Embryonic facial prominence (tissue), 1 donor: ENCODE measurements around the gene FNDC8.
"Not testable (repeated sequence)": the region's sequence is repeated elsewhere in the genome, so short reads cannot be mapped to it uniquely, and the experiment has no call there.

Experiments used
- DNase-seq: peaks from one replicate; pipeline ENCODE4 v3.0.0-alpha.2; 2016; ENCODE audit errors: extremely low spot score

The FNDC8 gene

DNA sequence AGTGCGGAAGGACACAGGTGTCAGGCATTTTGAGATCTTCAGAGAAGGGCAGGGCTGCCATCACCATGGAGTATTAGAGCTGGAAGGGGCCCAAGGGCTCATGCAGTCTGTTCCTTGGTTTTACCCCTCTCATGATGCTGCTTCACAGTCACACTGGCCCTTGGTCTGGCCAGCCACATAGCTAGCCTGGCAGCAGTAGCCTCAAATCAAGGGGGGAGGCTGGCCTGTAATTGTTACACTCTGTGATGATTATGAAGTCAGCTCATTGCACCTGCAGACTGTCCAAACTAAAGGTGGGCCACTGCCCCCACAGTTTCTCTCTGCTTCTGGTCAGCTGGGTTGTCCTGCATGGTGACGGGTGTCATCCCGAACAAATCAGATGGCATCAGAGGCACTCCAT is at the start of gene FNDC8:
TSS of gene FNDC8 (plus strand) at position 301 of the 400 bp plus-strand sequence. CDS start at position 380, 79 bp downstream.
- no peak for DNase-seq

DNA sequence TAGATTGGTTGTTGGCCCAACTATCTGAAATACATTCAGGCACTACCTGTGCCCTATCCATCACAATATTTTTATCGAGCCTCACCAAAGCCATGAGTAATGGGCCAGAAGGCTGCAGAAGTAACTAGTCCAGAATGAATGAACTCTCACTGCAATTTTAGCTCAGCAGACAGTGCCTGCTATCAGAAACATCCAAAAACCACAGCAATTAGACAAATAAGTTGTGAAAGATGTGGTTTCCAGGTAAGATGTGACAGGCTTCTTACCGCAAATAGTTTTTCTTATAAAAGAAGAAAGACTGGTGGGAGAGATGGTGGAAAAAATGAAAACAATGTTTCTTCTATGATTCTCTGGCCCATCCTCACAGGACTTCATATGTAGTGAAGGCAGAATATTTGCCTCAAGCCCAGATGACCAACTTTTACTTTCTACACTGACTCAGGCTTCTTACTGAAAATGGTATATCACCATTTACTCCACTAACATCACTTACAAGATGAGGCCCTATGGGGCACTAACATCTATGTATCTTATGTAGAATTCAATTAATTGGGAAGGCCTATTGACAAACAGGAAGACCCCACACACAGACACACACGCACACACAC is 48.1 kb upstream of the FNDC8 start:
- no peak for DNase-seq

DNA sequence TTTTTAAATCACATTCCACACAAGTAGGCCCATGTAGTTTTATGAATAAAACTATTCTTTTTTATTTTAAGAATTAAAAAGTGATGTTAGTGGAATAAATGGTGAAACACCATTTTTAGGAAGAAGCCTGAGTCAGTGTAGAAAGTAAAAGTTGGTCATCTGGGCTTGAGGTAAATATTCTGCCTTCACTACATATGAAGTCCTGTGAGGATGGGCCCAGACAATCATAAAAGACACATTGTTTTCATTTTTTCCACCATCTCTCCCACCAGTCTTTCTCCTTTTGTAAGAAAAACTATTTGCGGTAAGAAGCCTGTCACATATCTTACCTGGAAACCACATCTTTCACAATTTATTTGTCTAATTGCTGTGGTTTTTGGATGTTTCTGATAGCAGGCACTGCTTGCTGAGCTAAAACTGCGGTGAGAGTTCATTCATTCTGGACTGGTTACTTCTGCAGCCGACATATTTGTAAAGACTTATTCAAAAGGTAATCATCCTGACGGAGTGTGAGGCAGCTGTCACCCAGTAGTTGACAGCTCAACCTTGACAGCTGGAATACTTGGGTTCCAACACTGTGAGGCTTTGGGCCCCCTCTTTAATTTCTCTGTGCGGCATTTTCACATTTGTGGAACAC is 47.3 kb upstream of the FNDC8 start:
- DNase-seq = no peak

DNA sequence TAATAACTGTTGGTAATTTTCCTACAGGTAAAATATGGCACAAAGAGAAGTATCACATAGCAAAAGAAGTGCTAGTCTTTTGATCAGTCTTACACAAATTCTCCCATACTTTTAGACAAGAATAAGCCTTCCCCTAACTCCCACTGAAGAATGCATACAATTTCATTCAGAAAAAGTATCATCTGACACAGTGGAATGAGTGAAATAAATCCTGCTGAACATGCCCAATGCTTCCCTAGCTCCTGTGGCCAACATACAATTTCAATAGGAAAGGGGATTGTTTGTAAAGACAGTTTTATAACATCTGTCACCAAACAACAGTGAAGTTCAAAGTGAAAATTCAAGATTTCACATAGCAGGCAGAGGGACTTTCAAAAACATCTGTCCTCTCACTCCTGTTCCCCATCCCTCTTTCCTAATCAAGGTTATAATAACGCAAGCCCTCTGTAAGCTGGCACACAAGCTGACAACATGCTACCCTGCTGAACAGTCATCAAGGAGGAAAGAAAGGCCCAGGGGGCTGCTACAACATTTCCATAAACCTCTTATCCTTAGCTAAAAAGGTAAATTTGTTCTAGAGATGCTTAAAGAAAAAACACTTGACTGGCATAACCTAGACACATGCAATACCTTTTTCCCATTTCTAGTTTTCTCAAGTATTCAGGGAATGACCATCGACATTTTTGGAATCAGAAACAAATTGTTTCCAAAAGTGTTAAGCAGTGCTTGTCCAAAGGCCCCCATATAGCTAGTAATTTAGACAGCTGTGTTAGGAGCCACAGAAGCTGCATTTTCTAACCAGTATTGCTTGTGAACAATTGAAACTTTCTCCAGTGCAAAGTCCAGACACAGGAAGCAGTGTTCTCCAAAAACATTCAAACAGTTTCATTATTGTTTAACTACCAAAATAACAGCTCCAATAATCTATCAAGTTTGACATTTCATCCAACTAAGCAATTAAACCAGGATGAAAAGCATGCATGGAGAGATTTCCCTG is 46.4 kb upstream of the FNDC8 start:
- DNase-seq = no peak

GRCh38 chr17:35076874-35077273 is 44.5 kb upstream of the FNDC8 start:
- no peak for DNase-seq

DNA sequence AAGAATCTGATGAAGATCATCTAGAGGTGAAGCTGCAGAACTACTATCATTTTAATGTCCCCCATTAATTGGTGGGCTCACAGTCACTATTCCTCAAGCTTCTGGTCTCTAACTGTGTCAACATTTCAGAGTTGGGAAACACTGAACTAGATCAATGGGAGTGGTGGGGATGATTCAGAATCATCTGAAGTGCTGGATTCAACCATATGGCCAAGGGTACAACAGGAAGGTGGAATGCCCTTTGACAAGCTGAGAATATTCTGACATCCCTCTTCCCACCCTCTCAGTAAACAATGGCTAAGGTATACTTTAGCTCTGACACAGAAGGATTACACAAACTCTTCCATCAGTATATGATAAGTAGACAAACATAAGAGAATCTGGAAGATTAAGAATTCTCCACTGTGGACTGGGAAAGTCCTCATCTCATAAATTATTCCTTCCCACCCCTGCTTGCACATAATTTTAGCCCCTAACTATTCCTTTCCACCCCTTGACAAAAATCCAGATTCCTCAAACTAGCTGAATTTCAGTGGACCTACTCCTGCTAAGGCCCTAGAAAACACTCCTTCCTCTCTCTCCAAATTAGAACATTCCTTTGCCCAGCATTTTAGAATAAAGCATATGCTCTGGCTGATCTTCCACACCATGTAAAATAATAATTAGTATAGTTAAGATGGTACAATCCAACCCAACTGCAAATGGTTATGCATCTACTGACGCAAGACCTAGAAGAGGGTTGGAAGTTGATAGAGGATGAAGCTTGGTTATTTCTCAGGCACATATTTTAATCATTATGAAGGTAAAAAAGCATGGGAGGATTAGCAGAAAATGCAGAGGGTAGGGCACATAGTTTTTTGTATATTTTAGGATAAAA is 41.6 kb upstream of the FNDC8 start:
- no peak for DNase-seq

DNA sequence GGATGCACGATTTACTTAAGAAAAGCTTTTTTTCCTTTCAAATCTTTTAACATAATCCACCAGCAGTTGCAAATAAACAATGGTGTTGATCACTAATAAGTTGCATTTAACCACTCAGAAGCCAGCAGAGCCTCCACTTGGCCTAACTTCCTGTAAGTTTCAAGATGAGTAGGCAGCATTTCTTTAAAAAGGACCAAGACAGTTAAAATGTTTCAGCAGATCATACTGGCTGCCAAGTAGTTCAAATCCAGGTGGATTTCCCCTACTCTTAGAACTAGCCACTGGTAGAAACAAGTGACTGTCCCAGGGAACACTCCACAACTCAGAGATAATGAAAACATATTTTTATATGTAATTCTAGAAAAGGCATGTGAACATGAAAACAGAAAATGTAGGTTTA is 40.9 kb upstream of the FNDC8 start:
- DNase-seq = no peak

GRCh38 chr17:35081638-35082037 is 39.8 kb upstream of the FNDC8 start:
- no peak for DNase-seq

GRCh38 chr17:35082073-35082657 is 39.2 kb upstream of the FNDC8 start:
- DNase-seq = no peak

DNA sequence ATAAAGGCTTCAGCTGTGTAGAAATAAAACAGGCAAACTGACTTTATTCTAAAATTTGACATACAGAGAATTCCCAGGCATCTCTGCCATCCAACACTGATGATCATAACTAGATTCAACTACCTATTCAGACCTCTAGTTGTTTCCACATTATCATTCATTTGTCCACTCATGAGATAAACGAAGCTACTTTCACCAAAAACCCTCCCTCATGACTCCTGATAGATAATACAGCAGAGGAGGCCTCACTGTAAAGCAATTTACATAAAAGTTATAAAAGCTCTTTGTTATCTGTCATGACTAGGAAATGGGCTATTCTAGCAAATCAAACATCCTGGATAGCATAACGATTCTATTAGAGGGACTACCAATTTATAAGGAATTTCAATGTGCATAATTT is 38.3 kb upstream of the FNDC8 start:
- no peak for DNase-seq

- no peak for DNase-seq
Measured at GRCh38 chr17:35084987-35085386, 36.4 kb upstream of the FNDC8 start.

GRCh38 chr17:35086164-35086563 is 35.3 kb upstream of the FNDC8 start:
- no peak for DNase-seq

DNA sequence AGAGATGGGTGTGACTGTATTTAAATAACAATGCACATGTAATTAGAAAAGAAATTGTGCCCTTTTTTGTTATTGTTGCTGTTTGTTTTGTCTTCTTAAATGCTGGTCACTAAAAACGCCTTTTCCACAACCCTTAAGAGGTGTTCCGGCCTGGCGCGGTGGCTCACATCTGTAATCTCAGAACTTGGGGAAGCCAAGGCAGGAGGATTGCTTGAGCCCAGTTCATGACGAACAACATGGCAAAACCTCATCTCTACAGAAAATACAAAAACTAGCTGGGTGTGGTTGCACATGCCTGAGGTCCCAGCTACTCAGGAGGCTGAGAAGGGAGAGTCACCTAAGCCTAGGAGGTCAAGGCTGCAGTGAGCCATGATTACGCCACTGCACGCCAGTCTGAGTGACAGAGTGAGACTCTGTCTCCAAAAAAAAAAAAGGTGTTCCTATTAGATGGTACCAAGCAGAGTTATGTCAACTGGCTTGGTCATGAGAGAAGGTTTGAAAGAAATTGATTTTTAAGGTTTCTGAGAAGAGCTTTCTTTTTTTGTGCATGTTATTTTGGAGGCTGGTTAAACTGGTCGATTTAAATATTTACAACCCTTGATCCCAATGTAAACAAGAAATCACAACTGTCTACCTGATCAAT is 34.4 kb upstream of the FNDC8 start:
- DNase-seq = no peak

- no peak for DNase-seq
Measured at GRCh38 chr17:35087731-35088355, 33.6 kb upstream of the FNDC8 start.

DNA sequence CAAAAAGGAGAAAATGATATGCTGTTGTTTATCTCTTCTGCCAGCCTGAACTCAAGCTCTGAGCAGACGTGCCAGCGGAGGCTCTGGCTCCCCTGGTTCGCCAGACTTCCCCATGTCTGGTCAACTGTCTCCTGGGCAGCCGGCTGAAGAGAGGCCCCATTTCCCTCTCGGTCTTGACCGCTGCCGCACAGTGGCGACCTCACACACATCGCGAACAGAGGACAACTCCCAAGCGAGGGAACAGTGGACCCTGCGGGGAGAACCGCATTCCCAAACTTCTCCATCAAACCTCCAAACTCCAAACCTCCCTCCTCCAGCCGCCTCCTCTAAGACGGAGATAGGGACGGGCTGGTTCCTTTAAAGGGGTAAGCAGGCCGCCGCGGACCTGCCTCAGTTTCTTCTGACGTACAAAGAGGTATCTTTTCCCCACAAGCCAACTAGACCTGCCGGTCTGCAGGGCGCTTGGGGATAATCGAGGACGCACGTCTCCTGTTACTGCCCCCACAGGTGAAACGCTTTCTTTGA is 33.0 kb upstream of the FNDC8 start:
- DNase-seq = no peak

DNA sequence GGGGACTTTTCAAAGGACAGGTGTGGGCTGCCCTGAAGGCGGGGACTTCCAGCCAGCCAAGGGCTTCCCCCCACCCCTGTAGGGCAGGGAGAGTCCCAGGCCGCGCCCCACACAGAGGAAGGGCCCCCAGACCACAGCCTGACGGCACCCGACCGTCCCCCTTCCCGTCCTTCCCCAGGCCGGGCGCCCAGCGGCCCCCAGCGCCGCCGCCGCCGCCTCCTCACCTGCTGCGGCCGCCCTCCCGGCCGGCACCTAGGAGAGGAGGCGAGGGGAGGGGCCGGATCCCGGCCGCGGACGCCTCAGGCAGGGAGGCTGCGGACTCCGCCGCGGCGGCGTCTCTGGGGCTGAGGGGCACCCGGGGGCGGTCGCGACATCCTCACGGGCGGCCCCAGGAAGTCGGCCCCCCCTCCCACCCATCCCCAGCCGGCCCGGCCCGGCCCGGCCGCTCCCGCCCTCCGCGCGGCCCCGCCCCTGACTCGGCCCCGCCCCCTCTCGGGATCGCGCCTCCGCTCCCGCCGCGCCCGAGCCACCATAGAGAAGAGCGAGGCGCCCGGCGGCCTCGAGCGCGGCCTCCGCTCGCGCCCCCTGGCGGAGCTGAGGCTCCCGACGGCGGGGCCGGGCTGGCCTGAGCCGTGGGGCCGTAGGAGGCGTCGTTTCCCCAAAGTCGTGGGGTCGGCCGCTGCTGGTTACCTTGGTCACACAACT is 32.4 kb upstream of the FNDC8 start:
- DNase-seq = peak; percentile 64

DNA sequence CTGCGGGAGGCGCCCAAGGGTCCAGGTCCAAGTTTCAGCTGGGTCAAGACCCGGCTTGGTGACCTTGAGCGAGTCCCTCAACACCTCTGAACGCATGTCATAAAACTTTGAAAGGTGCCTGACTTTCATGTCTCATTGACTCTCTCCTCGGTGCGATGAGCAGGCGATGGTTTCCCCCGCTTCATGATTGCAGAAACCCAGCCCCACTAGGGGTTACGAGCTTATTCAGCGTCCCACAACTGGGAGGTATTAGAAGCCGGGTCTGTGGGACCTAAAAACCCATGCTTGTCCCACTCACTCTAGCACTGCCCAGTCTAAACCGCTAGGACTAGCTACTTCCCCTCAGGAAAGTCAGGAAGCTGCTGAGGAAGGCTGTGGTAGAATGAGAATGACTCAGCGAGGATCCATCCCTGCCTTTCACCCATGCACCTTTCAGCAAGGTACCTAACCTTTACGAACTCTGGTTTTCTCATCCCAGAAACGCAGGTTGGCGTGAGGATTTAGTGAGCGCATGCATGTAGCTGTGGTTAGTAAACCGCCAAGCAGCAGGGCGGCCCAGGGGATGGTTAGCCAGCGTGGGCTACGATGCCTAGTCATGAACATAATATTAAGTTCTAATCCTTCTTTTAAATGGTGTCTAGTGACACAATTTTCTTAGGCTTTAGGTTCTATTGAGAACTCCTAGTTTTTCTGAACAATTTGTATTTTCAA is 31.7 kb upstream of the FNDC8 start:
- no peak for DNase-seq

DNA sequence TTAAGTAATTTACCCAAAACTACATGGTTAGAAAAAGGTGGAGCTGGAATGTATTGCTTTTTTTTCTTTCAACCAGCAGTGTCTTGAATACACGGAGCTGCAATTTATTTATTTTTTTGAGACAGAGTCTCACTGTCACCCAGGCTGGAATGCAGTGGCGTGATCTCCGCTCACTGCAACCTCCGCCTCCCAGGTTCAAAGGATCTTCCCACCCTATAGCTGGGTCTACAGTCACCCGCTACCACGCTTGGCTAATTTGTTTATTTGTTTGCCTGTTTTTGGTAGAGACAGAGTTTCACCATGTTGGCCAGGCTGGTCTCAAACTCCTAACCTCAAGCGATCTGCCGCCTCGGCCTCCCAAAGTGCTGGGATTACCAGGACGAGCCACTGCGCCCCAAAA is 30.7 kb upstream of the FNDC8 start:
- DNase-seq = not testable (repeated sequence)

GRCh38 chr17:35094902-35095301 is 26.5 kb upstream of the FNDC8 start:
- DNase-seq = no peak
